GM21529 (cell line): ENCODE measurements around the gene EFHC1.
"Not testable (repeated sequence)": the region's sequence is repeated elsewhere in the genome, so short reads cannot be mapped to it uniquely, and the experiment has no call there.

Source experiments
- ATAC-seq: cut with Tn5 transposase; IDR thresholded peaks from one replicate; pipeline ENCODE4 v1.9.1; 2021; ENCODE audit not compliant: unreplicated experiment

Gene EFHC1

DNA sequence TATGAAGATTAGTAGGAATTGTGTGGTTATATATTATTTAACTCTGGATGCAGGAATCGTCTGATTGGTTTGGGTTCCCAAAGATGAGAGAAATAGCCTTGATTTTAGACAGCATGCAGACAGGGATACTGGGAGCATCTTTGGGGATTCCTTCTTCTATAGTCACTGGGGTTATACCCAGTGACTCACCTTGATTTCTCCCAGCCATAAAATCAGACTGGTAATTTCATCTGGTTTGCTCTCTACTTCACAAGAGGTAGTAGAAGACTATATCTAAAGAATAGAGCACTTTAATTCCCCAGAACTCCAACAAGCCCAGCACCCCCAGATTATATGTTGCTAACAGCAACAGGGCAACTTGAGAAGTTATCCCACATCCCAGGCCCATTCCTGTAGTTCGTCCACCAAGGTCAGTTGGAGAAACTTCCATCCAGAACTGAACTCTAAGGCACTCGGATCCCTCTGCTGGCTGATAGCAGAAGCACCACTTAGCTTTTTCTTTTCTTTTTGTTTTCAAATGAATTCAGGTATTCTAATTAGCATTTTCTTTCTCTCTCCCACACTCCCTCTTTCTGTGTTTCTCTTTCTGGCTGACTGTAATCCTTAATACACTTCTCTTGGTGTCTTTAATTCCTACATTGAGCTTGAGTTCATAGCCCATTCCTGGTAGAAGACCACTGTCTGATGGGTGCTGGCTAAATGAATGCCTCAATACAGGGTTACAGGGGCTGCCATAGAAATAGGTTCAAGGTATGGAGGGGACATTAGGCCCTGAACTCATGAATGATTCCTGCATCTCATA is 20.4 kb upstream of the EFHC1 start:
- ATAC-seq, result peak; percentile 41

- ATAC-seq, result no peak
Measured at GRCh38 chr6:52400313-52401041, 19.7 kb upstream of the EFHC1 start.

DNA sequence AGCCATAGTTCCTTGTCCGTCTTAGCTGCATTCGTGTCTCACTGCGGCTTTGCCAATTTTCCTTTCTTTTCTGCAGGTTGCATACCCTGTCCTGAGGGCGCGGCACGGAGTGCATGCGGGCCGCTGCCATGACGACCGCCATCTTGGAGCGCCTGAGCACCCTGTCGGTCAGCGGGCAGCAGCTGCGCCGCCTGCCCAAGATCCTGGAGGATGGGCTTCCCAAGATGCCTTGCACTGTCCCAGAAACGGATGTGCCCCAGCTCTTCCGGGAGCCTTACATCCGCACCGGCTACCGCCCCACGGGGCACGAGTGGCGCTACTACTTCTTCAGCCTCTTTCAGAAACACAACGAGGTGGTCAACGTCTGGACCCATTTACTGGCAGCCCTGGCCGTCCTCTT is 17.1 kb upstream of the EFHC1 start:
- no peak for ATAC-seq

DNA sequence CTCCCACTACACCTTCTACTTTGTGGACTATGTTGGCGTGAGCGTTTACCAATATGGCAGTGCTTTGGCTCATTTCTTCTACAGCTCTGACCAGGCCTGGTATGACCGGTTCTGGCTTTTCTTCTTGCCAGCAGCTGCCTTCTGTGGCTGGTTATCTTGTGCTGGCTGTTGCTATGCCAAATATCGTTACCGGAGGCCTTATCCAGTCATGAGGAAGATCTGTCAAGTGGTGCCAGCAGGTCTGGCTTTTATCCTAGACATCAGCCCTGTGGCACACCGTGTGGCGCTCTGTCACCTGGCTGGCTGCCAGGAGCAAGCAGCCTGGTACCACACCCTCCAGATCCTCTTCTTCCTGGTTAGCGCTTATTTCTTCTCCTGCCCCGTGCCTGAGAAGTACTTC is 16.5 kb upstream of the EFHC1 start:
- ATAC-seq, result no peak

- ATAC-seq, result no peak
Measured at GRCh38 chr6:52405243-52405642, 14.9 kb upstream of the EFHC1 start.

- peak; percentile 74 for ATAC-seq
Measured at GRCh38 chr6:52407467-52407866, 12.7 kb upstream of the EFHC1 start.

DNA sequence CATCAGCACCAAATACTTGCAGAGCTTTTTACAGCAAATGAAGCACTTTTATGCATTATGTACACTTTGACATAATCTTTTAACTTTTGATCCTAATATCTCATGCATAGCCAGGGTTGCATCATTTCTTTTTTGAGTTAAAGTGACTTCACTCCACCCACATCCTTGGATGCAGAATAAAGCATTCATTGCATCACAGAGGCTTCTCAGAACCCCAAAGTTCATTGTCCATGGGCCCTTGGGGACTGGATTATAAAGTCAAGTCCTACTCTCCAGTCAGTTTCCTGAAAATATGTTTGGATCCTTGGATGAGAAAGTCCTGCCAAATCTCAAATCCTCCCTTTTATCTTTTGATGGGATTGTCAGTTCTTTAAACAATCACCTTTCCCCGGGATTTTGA is 10.6 kb upstream of the EFHC1 start:
- ATAC-seq, result no peak

- ATAC-seq, result no peak
Measured at GRCh38 chr6:52410979-52411378, 9.2 kb upstream of the EFHC1 start.

DNA sequence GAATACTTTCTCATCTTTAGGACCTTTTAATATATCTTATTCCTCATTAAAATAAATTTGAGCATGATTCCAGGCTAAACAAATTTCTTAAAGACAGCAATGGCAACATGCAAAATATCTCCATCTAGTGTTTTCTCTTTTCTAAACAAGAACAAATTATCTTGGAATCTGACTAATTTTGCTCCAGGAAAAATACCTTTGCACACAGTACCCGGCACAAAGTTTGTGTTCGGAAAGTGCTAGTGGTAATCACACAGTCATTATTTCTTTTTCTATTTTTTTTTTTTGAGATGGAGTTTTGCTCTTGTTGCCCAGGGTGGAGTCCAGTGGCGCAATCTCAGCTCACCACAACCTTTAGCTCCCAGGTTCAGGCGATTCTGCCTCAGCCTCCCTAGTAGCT is 8.2 kb upstream of the EFHC1 start:
- no peak for ATAC-seq

- no peak for ATAC-seq
Measured at GRCh38 chr6:52415333-52415732, 4.8 kb upstream of the EFHC1 start.

DNA sequence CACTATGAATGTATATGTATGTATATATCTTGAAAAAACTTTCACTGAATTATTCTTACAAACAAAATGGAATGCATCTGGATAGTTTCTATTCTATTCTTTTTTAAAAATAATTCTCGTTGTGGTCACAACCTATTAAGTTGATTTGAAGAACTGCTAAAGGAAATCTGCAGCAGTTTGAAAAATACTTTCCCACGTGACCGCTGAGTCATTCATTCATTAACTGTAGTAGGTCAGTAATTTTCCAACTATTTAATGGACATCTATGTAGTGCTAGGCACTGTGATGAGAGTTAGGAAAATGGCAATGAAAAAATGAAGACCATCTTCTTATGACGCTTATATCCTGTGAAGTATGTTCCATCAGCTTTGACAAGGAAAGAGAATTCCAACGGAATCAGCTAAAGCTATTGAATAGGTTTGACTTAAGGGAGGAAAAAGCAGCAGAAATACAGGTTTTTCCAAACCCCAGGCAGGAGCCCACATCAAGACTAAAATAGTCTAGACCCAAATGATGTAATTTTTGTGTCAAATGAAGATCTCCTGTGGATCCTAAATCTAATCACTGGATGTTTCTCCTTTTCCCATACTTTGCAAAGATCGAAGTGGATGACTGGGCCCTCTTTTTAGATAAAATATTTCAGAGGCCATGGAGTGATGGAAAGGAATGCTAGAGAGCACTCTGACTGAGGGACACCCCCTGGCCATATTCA is 4.1 kb upstream of the EFHC1 start:
- ATAC-seq, result no peak

- no peak for ATAC-seq
Measured at GRCh38 chr6:52416629-52417151, 3.5 kb upstream of the EFHC1 start.

GRCh38 chr6:52417675-52418111 is 2.4 kb upstream of the EFHC1 start:
- no peak for ATAC-seq

GRCh38 chr6:52418606-52419005 is 1.5 kb upstream of the EFHC1 start:
- no peak for ATAC-seq

- no peak for ATAC-seq
Measured at GRCh38 chr6:52420668-52421358, 671 bp downstream of the EFHC1 start.

DNA sequence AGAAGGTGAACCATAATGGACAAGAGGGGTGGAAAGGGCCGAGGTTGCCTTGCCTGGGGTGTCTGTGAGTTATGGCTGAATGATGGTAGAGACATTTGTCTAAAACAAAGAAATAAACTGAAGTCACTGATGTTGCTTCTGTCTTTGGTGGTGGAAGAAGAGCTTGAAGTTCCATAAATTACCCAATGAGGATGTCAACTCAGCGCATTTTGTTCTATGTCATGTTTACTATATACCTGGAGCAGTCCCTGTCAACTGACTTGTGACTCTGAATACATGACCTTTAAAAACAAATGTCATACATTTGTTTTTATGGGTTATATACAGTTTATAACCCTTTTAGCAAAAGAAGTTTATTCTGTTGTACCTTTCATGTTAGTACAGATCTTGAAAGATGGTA is 2.0 kb downstream of the EFHC1 start:
- ATAC-seq, result no peak

- ATAC-seq, result no peak
Measured at GRCh38 chr6:52423448-52423847, 3.3 kb downstream of the EFHC1 start.

- ATAC-seq, result no peak
Measured at GRCh38 chr6:52423971-52424381, 3.8 kb downstream of the EFHC1 start.

DNA sequence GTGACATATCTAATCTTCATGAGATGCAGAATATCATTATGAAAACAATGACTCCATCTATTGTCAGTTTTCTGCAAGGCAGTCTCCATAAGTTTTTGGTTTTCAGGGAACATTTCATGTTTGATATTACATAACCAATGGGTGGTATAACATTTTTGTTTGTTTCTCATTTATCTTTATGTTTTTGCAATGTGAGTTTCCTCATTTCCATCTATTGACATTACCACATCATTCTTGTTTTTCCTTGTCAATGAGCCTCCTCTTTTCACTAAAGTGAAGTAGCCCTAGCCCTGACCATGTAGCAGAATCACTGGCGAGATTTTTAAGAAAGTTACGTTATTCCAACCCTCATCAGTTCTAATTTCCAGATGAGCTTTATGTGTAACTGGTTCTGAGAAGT is 4.4 kb downstream of the EFHC1 start:
- ATAC-seq, result no peak

- peak; percentile 52 for ATAC-seq
Measured at GRCh38 chr6:52426667-52427066, 6.5 kb downstream of the EFHC1 start.

- ATAC-seq, result not testable (repeated sequence)
Measured at GRCh38 chr6:52433294-52433693, 13.2 kb downstream of the EFHC1 start.
